B cell (primary cell): ENCODE results near the gene GALR3. TPM values are rescaled to one million over a fixed set of nuclear protein-coding genes. Genes with fewer than 3 reads are reported as not detected.

Experiments used
- ATAC-seq: fragments of 200-7000 bp; cut with Tn5 transposase; one replicate; pipeline ENCODE4 v1.10.0; 2021; ENCODE audit warnings: low read depth, mild to moderate bottlenecking, moderate number of reproducible peaks, moderate library complexity
- CTCF ChIA-PET: fragments of 350-600 bp; sonication (Branson Sonifier 250); formaldehyde crosslinking; loops from one replicate; lab custom pipeline; 2021; ENCODE audit warnings: antibody characterized with exemption, inconsistent platforms; lab: Charles Lee
- POLR2A ChIA-PET: fragments of 350-600 bp; sonication (Branson Sonifier 250); formaldehyde crosslinking; loops from one replicate; lab custom pipeline; 2021; ENCODE audit warnings: antibody characterized with exemption; lab: Charles Lee
- DNase-seq: peaks from one replicate; pipeline ENCODE4 v3.0.0; 2013
- H2AFZ ChIP-seq: 2 replicates; pipeline ENCODE4 v1.6.1; 2012; ENCODE audit warnings: mild to moderate bottlenecking, low read depth, low read length; ENCODE audit not compliant: insufficient read depth, poor library complexity, severe bottlenecking
- H3K27ac ChIP-seq, 2 donors: 1 replicate in 1 of 2; 2 replicates in 1 of 2; pipeline ENCODE4 v1.5.1; 2012 to 2013; ENCODE audit warnings: low read length in 2 of 2, mild to moderate bottlenecking in 2 of 2, moderate library complexity in 1 of 2
- H3K27me3 ChIP-seq, 4 experiments: fragments of 200-600 bp in 1 of 4; sonication (generic) in 1 of 4; replicated peaks in 1 of 4; 1 replicate in 2 of 4; 2 replicates in 2 of 4; pipeline versions ENCODE4 v1.6.1 to v1.7.0; 2013 to 2016; ENCODE audit warnings: low read length in 3 of 4, mild to moderate bottlenecking in 2 of 4, mixed read lengths in 1 of 4, moderate library complexity in 1 of 4; ENCODE audit not compliant: insufficient read depth in 4 of 4, control insufficient read depth in 3 of 4; ENCODE audit errors: control extremely low read depth in 1 of 4
- H3K36me3 ChIP-seq, 2 experiments: replicated peaks in 1 of 2; 1 replicate in 1 of 2; 2 replicates in 1 of 2; pipeline versions ENCODE4 v1.6.1 to v1.7.1; 2013; ENCODE audit warnings: low read length in 1 of 2; ENCODE audit not compliant: insufficient read depth in 2 of 2, control insufficient read depth in 1 of 2; ENCODE audit errors: control extremely low read depth in 1 of 2, extremely low read depth in 1 of 2
- H3K4me1 ChIP-seq, 2 donors: fragments of 200-600 bp in 1 of 2; sonication (generic) in 1 of 2; 1 replicate in 1 of 2; 2 replicates in 1 of 2; pipeline versions ENCODE4 v1.5.1 to v1.6.1; 2013 to 2017; ENCODE audit warnings: low read length in 2 of 2; ENCODE audit not compliant: control insufficient read depth in 2 of 2, insufficient read depth in 2 of 2
- H3K4me2 ChIP-seq: replicated peaks from 2 replicates; pipeline ENCODE3; 2012; ENCODE audit warnings: mild to moderate bottlenecking, low read depth, low read length; ENCODE audit not compliant: poor library complexity, severe bottlenecking
- H3K4me3 ChIP-seq, 5 experiments: fragments of 200-600 bp in 1 of 5; sonication (generic) in 1 of 5; 1 replicate in 3 of 5; 2 replicates in 2 of 5; pipeline versions ENCODE4 v1.5.1 to v1.7.0; 2011 to 2016; ENCODE audit warnings: low read length in 4 of 5, mild to moderate bottlenecking in 4 of 5, low read depth in 2 of 5, control low read depth in 1 of 5, moderate library complexity in 1 of 5; ENCODE audit not compliant: insufficient read depth in 1 of 5; ENCODE audit errors: control extremely low read depth in 1 of 5, extremely low read depth in 1 of 5
- H3K79me2 ChIP-seq: fragments of 200-600 bp; sonication (generic); one replicate; pipeline ENCODE4 v1.6.0; 2016; ENCODE audit warnings: low read length; ENCODE audit not compliant: control insufficient read depth, insufficient read depth
- H3K9ac ChIP-seq: fragments of 200-600 bp; sonication (generic); 2 replicates; pipeline ENCODE4 v1.6.1; 2017; ENCODE audit warnings: mild to moderate bottlenecking, low read length, moderate library complexity
- H3K9me3 ChIP-seq, 3 donors: one replicate each; pipeline versions ENCODE4 v1.6.1 to v1.7.1; 2013; ENCODE audit warnings: low read length in 2 of 3; ENCODE audit not compliant: control insufficient read depth in 2 of 3, insufficient read depth in 1 of 3; ENCODE audit errors: control extremely low read depth in 1 of 3
- H4K20me1 ChIP-seq: 2 replicates; pipeline ENCODE4 v1.6.0; 2012; ENCODE audit warnings: mild to moderate bottlenecking, low read length; ENCODE audit not compliant: insufficient read depth, control insufficient read depth, poor library complexity, severe bottlenecking
- H3K27ac Mint-ChIP-seq: one replicate; pipeline ENCODE4 v1.8.0; 2021; ENCODE audit warnings: mixed read lengths
- H3K27me3 Mint-ChIP-seq: one replicate; pipeline ENCODE4 v1.8.0; 2021; ENCODE audit warnings: mixed read lengths
- H3K4me1 Mint-ChIP-seq: one replicate; pipeline ENCODE4 v1.8.0; 2021; ENCODE audit warnings: mixed read lengths
- H3K4me3 Mint-ChIP-seq: one replicate; pipeline ENCODE4 v1.8.0; 2021; ENCODE audit warnings: mixed read lengths
- H3K9me3 Mint-ChIP-seq: one replicate; pipeline ENCODE4 v1.8.0; 2022; ENCODE audit warnings: mixed read lengths; ENCODE audit not compliant: insufficient read depth
- CTCF ChIP-seq: fragments of 200-600 bp; IDR thresholded peaks from one replicate; pipeline ENCODE4 v1.8.0; 2022; ENCODE audit warnings: antibody characterized with exemption, mild to moderate bottlenecking
- EZH2 ChIP-seq: IDR thresholded peaks from 2 replicates; pipeline ENCODE4 v1.6.1; 2012; ENCODE audit warnings: borderline replicate concordance, low read depth, mild to moderate bottlenecking, moderate library complexity, low read length; ENCODE audit not compliant: insufficient read depth, poor library complexity, severe bottlenecking
- WGBS: methylation state at CpG from one replicate; pipeline ENCODE4 v1.1.5; 2013; ENCODE audit warnings: missing lambda C conversion rate; ENCODE audit not compliant: insufficient coverage; 5-methylcytosine and 5-hydroxymethylcytosine counted together
- intact Hi-C: fragments of 100-400 bp; cut with micrococcal nuclease; formaldehyde crosslinking; loops from one replicate; pipeline ENCODE4 v1.10.0; 2022
- polyA plus RNA-seq: library from polyadenylated mRNA; depleted of rRNA; stranded (reverse); fragments of >200 nt; gene quantifications from 2 replicates; pipeline ENCODE4 v1.2.3, GENCODE V29; 2012
- total RNA-seq, 2 donors: library from RNA; stranded (reverse); fragments of 120-200 nt in 1 of 2; gene quantifications; 1 replicate in 1 of 2; 2 replicates in 1 of 2; pipeline versions ENCODE4 v1.2.3 to v1.2.4, GENCODE V29; 2013 to 2022

The GALR3 gene
- total and polyA plus RNA-seq, 2 donors (not counting 1 experiment from before 2014, with no cell fraction given): not detected

GRCh38 chr22:37819105-37819433 lies 4.1 kb upstream of the GALR3 start:
- H3K27ac Mint-ChIP-seq: no peak overlapping the region
- Histone ChIP-seq H3K79me2 (no peaks in the 10 kb centered on the region), H3K36me3 (no peaks in the 10 kb centered on the region), H3K4me1 (peaks cover 19 to 20% of the 10 kb centered on the region in 2 donors), H3K27ac (no peak overlapping the region), H4K20me1 (no peaks in the 10 kb centered on the region), H2AFZ (peak overlapping the region; percentile 95), H3K27me3 (peaks cover 0 to 40% (median 11%) of the 10 kb centered on the region in 4 experiments), H3K4me2 (peak overlapping the region; percentile 86), H3K4me3 (peak overlapping the region in 4 of 5 experiments; percentile 25 to 51 (median 40)), H3K9me3 (peaks cover 0 to 4% (median 0%) of the 10 kb centered on the region in 3 donors), H3K9ac (peak overlapping the region; percentile 64)
- 27% methylated on average over 14 of the region's 14 CpGs for WGBS
- no peak for TF ChIP-seq EZH2
- no peak for TF ChIP-seq CTCF
- peaks cover 24% of the 10 kb centered on the region for H3K27me3 Mint-ChIP-seq
- H3K9me3 Mint-ChIP-seq: no peaks in the 10 kb centered on the region
- intact Hi-C loops: loop anchor here (5.0 kb wide), 1 partner anchor 133 kb away; the partner anchor contains the start of genes C22orf23 and POLR2F
- DNase-seq (no peak), ATAC-seq (peak; percentile 23)
- peak overlapping the region; percentile 82 for H3K4me3 Mint-ChIP-seq
- ChIA-PET CTCF (interaction anchor here (0.9 to 6.0 kb wide), 9 partner anchors 9 to 146 kb away, joined by 3 to 177 read pairs (median 17); partner anchors contain the start of genes ANKRD54 and EIF3L), POLR2A (interaction anchor here (0.6 to 0.7 kb wide), 2 partner anchors 28 to 33 kb away, joined by 4 to 5 read pairs; no protein-coding TSS in a partner anchor)
- peaks cover 10% of the 10 kb centered on the region for H3K4me1 Mint-ChIP-seq

GRCh38 chr22:37820350-37820749 lies 2.8 kb upstream of the GALR3 start:
- H3K4me3 ChIP-seq: no peak overlapping the region
- H3K9me3 ChIP-seq: peaks cover 0 to 2% (median 0%) of the 10 kb centered on the region in 3 donors
- ChIA-PET POLR2A (no interaction called here), CTCF (interaction anchor here (0.9 to 6.0 kb wide), 2 partner anchors 43 to 145 kb away, joined by 3 to 177 read pairs; no protein-coding TSS in a partner anchor)
- H3K27ac Mint-ChIP-seq: no peak overlapping the region
- H3K27me3 Mint-ChIP-seq: peaks cover 27% of the 10 kb centered on the region
- no peak for ATAC-seq
- H3K27ac ChIP-seq: no peak overlapping the region
- TF ChIP-seq CTCF (no peak), EZH2 (no peak)
- H4K20me1 ChIP-seq: no peaks in the 10 kb centered on the region
- no peak overlapping the region for H2AFZ ChIP-seq
- intact Hi-C loops: no loop called here
- DNase-seq: no peak
- no peaks in the 10 kb centered on the region for H3K79me2 ChIP-seq
- H3K36me3 ChIP-seq: no peaks in the 10 kb centered on the region
- no peaks in the 10 kb centered on the region for H3K9me3 Mint-ChIP-seq
- H3K4me3 Mint-ChIP-seq: peak overlapping the region; percentile 19
- peaks cover 13% of the 10 kb centered on the region for H3K4me1 Mint-ChIP-seq
- no peak overlapping the region for H3K4me2 ChIP-seq
- H3K9ac ChIP-seq: no peak overlapping the region
- H3K27me3 ChIP-seq: peaks cover 0 to 43% (median 11%) of the 10 kb centered on the region in 4 experiments
- H3K4me1 ChIP-seq: peaks cover 19 to 22% of the 10 kb centered on the region in 2 donors
- WGBS: 94% methylated on average over 4 of the region's 5 CpGs
